GM12891 (cell line): ENCODE results near the gene TMEM221.

ENCODE experiments used
- PAX5 ChIP-seq: IDR thresholded peaks from 2 replicates; pipeline ENCODE4 v1.6.1; 2011; ENCODE audit warnings: low read length, moderate library complexity, mild to moderate bottlenecking; ENCODE audit not compliant: insufficient read depth, severe bottlenecking
- POLR2A ChIP-seq: IDR thresholded peaks from 2 replicates; pipeline ENCODE4 v1.6.1; 2011; ENCODE audit warnings: low read depth, low read length, control low read depth
- POLR2AphosphoS5 ChIP-seq: IDR thresholded peaks from 2 replicates; pipeline ENCODE4 v1.6.1; 2011; ENCODE audit warnings: low read depth, low read length, control low read depth
- TAF1 ChIP-seq: IDR thresholded peaks from 2 replicates; pipeline ENCODE4 v1.6.1; 2011; ENCODE audit warnings: low read depth, low read length, control low read depth

DNA sequence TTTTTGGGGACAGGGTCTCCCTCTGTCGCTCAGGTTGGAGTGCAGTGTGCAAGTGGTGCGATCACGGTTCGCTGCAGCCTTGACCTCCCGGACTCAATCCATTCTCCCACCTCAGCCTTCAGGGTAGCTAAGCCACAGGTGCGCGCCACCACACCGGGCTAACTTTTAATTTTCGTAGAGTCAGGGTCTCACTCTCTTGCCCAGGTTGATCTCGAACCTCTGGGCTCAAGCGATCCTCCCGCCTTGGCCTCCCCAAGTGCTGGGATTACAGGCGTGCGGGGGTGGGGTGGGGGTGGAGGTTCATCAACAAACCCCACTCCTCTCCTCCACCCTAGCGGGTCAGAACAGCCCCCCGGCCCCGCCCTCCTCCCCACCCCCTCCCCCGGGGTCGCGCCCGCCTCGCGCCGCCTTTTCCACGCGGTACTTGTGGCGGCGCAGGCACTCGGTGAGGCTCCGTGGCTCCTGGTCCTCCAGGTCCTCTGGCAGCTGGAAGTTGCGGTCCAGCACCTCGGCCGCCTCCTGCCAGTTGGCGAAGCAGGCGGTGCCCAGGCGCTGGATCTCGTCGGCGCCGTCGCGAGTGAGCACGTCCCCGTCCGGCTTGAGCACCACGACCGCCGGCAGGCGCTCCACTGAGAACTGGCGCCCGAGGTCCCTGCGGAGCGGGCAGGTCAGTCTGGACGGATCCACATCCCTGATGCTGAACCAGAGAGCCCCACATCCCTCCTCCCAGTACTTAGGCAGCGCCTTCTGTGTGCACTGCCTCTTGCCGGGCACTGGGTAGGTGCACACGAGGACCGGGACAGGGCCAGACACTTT is 7.0 kb upstream of the TMEM221 start:
- TF ChIP-seq POLR2A (no peak), POLR2AphosphoS5 (no peak), PAX5 (no peak), TAF1 (no peak)
